ENCODE data around the gene NIN.
"Not testable (repeated sequence)": the region's sequence is repeated elsewhere in the genome, so short reads cannot be mapped to it uniquely, and the experiment has no call there.

NIN gene

GRCh38 chr14:50711043-50711442 lies 119.9 kb downstream of the NIN start:
- DNase-seq (ENCODE audit: low spot score): no peak

GRCh38 chr14:50705026-50705593 lies 125.9 kb downstream of the NIN start:
- DNase-seq (ENCODE audit: low spot score): no peak

DNA sequence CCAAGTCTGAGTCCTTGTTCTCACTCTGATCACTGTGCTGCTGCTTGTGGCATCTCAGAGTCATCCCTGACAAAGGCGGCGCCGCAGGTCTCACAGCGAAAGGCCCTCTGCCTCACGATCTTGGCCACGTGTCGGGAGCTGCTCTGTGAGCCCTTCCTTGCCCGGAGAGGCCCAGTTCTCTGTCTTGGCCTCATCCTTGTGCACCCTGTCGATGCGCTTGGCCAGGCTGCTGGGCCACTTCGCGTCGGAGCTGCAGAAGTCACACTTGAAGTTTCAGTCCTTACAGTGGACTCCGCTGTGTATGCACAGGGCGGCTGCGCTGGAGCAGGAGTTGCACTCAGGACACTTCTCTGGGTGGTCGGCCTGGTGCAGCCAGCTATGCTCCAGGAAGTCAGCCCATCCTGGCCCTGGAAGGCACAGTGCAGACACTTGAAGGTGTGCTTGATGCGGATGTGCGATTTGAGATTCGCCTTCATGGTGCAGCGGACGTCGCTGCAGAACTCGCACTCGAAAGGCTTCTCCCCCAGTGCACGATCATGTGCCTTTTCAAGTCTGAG lies 126.4 kb downstream of the NIN start:
- no peak for DNase-seq (ENCODE audit: low spot score)

- no peak for DNase-seq (ENCODE audit: low spot score)
These were observed 133.2 kb downstream of the NIN start for GRCh38 chr14:50697659-50698290.

DNA sequence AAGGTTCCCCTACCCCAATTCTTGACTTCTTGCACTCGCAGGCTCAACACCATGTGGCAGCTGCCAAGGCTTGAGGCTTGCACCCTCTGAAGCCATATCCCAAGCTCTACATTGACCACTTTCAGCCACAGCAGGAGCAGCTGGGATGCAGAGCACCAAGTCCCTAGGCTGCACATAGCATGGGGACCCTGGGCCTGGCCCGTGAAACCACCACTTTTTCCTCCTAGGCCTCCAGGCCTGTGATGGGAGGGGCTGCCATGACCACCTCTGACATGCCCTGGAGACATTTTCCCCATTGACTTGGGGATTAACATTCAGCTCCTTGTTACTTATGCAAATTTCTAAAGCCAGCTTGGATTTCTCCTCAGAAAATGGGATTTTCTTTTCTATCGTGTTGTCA lies 136.7 kb downstream of the NIN start:
- DNase-seq (ENCODE audit: low spot score): not testable (repeated sequence)

- DNase-seq (ENCODE audit: low spot score): no peak
These were observed 142.1 kb downstream of the NIN start for GRCh38 chr14:50688875-50689274.

- DNase-seq (ENCODE audit: low spot score): no peak
These were observed 151.3 kb downstream of the NIN start for GRCh38 chr14:50679674-50680073.

DNA sequence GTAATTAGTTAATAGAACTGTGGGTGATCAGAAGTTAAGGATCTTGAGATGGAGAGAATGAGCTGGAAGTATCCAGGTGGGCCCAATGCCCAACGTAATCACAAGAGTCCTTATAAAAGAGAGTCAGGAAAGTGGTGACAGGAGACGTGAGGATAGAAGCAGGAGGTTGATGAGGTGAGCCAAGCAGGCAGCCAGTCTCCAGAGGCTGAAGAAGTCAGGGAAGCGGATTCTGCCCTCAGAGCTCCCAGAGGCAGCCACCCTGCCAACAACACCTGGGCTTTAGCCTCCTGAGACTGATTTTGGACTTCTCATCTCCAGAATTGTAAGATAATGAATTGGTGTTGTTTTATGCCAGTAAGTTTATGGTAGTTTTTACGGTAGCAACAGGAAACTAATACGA lies 152.8 kb downstream of the NIN start:
- DNase-seq (ENCODE audit: low spot score): no peak

DNA sequence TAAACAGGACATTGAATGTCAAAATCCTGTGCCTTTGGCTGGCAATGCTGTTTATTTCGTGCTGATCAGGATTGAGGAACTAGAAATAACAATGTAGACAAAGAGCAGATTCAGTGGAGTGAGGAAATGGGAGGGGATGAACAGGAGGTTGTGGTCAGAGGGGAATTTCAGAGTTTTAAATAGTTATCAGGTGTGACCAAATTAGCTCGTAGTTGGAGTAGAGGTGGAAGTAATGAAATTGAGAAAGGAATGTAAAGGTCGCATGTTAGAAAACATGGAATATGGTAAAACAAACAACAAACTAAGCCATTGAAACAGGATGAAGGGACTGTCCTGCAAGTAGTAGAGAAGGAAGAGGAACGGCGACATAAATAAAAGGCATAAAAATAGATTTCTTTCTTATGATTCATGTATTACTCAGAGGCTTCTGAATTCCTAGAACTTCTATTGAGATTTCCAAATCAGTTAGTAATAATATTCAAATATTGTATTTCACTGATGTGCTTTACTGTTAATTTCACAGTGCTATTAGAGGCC lies 153.4 kb downstream of the NIN start:
- DNase-seq (ENCODE audit: low spot score): peak; percentile 85

- DNase-seq (ENCODE audit: low spot score): no peak
These were observed 154.0 kb downstream of the NIN start for GRCh38 chr14:50676814-50677516.

- no peak for DNase-seq (ENCODE audit: low spot score)
These were observed 155.4 kb downstream of the NIN start for GRCh38 chr14:50675597-50675996.

- DNase-seq (ENCODE audit: low spot score): no peak
These were observed 160.1 kb downstream of the NIN start for GRCh38 chr14:50670866-50671256.

DNA sequence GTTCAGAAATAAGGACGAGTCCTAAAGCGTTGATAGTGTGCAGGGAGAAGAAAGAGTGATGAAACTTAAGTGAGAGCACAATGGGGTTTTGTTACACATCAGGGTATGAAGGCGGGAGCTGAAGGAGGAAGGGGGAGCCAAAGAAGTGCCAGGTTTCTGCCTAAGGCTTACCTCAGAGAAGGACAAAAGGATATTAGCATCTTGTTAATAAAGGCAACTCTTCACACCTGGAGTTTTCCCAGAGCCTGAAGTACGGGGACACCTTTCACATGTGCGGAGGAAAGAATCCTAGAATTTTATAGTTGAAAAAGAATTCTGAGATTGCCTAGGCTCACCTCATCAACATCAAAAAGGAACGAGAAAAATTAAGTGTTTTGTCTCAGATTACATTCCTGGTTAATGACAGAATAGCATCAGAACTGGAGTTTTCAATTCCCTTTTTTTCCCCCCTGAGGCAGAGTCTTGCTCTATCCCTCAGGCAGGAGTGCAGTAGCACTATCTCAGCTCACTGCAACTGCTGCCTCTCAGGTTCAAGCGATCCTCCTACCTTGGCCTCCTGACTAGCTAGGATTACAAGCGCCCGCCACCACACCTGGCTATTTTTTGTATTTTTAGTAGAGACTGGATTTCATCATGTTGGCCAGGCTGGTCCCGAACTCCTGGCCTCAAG lies 160.6 kb downstream of the NIN start:
- no peak for DNase-seq (ENCODE audit: low spot score)

Measured in kidney capillary endothelial cell (primary cell).